Vagina (tissue), 2 donors: ENCODE measurements around the gene CCDC197.

ENCODE experiments used
- POLR2A ChIP-seq, 2 donors: fragments of 450-650 bp; IDR thresholded peaks; one replicate each; pipeline ENCODE4 v1.6.1; 2017; ENCODE audit warnings: antibody characterized with exemption in 2 of 2, mild to moderate bottlenecking in 2 of 2, moderate library complexity in 2 of 2
- TF ChIP-seq, protein P1 (sequence below), 3 experiments: fragments of 450-650 bp in 2 of 3; fragments of 200-600 bp in 1 of 3; sonication (generic) in 1 of 3; IDR thresholded peaks; one replicate each; pipeline ENCODE4 v1.5.1; 2017 to 2019; ENCODE audit warnings: antibody characterized with exemption in 3 of 3, mild to moderate bottlenecking in 2 of 3, moderate library complexity in 2 of 3

DNA sequence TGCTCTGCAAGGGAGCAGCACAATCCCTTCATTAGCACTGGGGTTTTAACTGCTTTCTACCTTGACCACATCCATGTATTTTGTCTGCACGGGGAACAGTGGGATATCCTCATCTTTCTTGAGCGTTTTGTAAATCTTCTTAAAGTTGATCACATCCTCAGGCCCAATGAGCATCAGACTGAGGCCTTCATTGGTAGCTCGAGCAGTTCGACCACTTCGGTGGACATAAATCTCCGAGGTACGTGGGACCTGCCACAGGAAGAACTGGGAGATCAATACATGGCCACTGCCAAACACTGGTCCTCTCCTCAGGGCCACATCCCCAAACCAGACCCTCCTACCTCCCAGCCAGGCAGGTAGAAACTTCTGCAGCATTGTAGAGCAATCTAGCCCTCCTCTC, 57.8 kb downstream of the CCDC197 start:
- TF ChIP-seq, protein P1, sequence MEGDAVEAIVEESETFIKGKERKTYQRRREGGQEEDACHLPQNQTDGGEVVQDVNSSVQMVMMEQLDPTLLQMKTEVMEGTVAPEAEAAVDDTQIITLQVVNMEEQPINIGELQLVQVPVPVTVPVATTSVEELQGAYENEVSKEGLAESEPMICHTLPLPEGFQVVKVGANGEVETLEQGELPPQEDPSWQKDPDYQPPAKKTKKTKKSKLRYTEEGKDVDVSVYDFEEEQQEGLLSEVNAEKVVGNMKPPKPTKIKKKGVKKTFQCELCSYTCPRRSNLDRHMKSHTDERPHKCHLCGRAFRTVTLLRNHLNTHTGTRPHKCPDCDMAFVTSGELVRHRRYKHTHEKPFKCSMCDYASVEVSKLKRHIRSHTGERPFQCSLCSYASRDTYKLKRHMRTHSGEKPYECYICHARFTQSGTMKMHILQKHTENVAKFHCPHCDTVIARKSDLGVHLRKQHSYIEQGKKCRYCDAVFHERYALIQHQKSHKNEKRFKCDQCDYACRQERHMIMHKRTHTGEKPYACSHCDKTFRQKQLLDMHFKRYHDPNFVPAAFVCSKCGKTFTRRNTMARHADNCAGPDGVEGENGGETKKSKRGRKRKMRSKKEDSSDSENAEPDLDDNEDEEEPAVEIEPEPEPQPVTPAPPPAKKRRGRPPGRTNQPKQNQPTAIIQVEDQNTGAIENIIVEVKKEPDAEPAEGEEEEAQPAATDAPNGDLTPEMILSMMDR (IDR thresholded peaks at IDR 0.05), result no peak
- no peak for TF ChIP-seq POLR2A (IDR thresholded peaks at IDR 0.05)
